Esophagus squamous epithelium (tissue), 4 donors: ENCODE data around the gene TSHZ2.

ENCODE experiments used
- POLR2A ChIP-seq, 4 donors: fragments of 450-650 bp; IDR thresholded peaks; one replicate each; pipeline ENCODE4 v1.6.1; 2017; ENCODE audit warnings: antibody characterized with exemption in 4 of 4, mild to moderate bottlenecking in 4 of 4, moderate library complexity in 3 of 4
- TF ChIP-seq, protein P1 (sequence below), 6 experiments: fragments of 450-650 bp in 4 of 6; fragments of 200-600 bp in 2 of 6; sonication (generic) in 2 of 6; IDR thresholded peaks; one replicate each; pipeline ENCODE4 v1.5.1; 2016 to 2019; ENCODE audit warnings: antibody characterized with exemption in 6 of 6, mild to moderate bottlenecking in 4 of 6, moderate library complexity in 4 of 6

DNA sequence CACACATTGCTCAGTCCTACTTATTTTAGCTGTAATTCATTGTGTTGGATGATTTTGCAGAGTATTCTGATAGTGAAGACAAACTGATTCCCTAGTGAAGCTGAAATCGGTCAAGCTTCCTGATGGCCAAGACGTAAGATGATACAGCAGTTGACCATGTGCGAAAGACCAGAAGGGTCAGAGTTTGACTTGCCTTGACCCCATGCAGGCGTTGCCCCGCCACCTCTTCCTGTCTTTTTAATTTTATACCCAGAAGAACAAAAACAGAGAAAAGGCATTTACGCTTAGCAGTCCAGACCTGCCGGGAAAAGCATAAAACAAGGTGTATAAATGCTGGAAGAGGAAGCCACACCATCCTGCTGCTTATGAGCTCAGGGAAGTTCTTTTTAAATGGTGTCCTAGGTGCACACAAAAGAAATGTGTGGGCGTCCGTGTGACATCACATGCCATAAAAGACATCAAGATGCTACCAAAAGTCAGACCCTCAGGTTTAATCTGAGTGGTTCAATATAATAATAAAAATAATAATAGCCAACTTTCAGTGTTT lies 32.2 kb downstream of the TSHZ2 start:
- TF ChIP-seq, protein P1, sequence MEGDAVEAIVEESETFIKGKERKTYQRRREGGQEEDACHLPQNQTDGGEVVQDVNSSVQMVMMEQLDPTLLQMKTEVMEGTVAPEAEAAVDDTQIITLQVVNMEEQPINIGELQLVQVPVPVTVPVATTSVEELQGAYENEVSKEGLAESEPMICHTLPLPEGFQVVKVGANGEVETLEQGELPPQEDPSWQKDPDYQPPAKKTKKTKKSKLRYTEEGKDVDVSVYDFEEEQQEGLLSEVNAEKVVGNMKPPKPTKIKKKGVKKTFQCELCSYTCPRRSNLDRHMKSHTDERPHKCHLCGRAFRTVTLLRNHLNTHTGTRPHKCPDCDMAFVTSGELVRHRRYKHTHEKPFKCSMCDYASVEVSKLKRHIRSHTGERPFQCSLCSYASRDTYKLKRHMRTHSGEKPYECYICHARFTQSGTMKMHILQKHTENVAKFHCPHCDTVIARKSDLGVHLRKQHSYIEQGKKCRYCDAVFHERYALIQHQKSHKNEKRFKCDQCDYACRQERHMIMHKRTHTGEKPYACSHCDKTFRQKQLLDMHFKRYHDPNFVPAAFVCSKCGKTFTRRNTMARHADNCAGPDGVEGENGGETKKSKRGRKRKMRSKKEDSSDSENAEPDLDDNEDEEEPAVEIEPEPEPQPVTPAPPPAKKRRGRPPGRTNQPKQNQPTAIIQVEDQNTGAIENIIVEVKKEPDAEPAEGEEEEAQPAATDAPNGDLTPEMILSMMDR (IDR thresholded peaks at IDR 0.05): no peak
- TF ChIP-seq POLR2A (IDR thresholded peaks at IDR 0.05): no peak
